ENCODE results near the gene PGC.

The PGC gene

DNA sequence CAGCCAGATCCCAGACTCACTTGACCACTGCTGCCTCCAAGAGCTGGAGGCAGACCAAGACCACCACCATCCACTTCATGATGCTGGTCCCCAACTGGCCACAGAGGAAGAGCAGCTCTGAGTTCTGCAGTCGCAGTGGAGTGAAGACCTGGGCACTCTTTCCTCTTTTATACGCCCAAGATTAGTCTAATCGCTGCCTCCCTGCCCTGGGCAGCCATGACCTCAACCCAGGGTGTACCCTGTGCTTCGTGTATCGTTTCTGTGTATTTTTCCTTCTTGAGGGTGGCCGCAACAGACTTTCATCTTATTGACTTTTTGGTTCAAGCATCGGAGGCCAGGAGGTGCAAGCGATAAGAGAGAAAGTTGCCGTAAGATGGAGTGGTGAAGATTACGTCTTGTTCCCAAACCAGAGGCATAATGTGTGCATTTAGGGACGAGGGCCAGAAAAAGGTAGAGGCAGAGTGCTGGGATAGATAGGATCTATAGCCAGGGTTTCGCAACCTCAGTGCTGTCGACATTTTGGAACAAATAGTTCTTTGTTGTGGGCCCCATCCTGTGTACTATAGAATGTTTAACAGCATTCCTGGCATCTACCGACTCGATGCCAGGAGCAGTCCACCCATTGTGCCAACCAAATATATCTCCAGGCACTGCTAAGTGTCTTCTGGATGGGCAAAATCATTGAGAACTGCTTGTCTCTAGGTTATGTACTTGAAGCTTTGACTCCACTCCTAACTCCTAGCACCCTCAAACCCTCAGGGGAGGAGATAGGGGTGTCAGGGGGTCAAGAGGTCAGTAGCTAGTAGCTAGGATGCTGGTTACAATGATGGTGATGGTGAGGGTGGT is at the start of gene PGC:
TSS of gene PGC (minus strand) at position 142 of the 846 bp plus-strand sequence. CDS start at position 79, 63 bp downstream.
- H3K4me2 ChIP-seq (ENCODE audit: low read length), result no peak within 1 kb of the TSS
- no peak for TF ChIP-seq EZH2phosphoT487 (IDR thresholded peaks at IDR 0.05; ENCODE audit: low read depth)
- TF ChIP-seq, protein P1, sequence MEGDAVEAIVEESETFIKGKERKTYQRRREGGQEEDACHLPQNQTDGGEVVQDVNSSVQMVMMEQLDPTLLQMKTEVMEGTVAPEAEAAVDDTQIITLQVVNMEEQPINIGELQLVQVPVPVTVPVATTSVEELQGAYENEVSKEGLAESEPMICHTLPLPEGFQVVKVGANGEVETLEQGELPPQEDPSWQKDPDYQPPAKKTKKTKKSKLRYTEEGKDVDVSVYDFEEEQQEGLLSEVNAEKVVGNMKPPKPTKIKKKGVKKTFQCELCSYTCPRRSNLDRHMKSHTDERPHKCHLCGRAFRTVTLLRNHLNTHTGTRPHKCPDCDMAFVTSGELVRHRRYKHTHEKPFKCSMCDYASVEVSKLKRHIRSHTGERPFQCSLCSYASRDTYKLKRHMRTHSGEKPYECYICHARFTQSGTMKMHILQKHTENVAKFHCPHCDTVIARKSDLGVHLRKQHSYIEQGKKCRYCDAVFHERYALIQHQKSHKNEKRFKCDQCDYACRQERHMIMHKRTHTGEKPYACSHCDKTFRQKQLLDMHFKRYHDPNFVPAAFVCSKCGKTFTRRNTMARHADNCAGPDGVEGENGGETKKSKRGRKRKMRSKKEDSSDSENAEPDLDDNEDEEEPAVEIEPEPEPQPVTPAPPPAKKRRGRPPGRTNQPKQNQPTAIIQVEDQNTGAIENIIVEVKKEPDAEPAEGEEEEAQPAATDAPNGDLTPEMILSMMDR (IDR thresholded peaks at IDR 0.05; ENCODE audit: low read depth, low read length), result no peak
- no peak within 1 kb of the TSS for H3K4me3 ChIP-seq (ENCODE audit: low read length)
- no peak within 1 kb of the TSS for H2AFZ ChIP-seq (ENCODE audit: low read depth, low read length)
- H3K27me3 ChIP-seq (ENCODE audit: low read depth, low read length), result no peaks in the 10 kb centered on the region
- H3K9ac ChIP-seq (ENCODE audit: low read length), result no peak within 1 kb of the TSS
- H3K36me3 ChIP-seq (replicated peaks; ENCODE audit: low read depth, low read length), result no peaks in the 10 kb centered on the region
- H3K4me1 ChIP-seq (ENCODE audit: low read length), result no peaks in the 10 kb centered on the region
- H4K20me1 ChIP-seq (ENCODE audit: insufficient read depth, low read length), result no peaks in the 10 kb centered on the region
- no peak within 1 kb of the TSS for H3K27ac ChIP-seq (ENCODE audit: low read length)
- no peaks in the 10 kb centered on the region for H3K79me2 ChIP-seq (ENCODE audit: low read length)
- H3K9me3 ChIP-seq (ENCODE audit: insufficient read depth, low read length), result no peaks in the 10 kb centered on the region

DNA sequence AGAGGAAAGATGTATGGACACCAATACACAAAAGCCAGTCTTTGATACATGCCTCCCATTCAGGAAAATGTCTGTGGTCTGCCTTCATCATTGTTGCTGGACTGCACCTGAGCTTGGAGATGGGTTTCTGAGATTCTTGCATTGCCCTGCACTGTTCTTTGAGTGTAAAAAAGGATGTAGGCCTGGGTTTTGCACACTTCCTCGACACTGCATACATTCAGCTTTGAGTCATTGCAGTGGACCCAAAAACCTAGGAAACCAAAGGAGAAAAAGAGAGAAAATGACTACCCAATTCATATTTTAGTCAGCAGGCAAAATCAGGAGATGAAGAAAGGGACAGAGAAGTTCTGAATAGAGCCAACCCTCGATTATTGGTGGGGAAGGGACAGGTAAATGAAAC is 49.3 kb upstream of the PGC start:
- peaks cover 33% of the 10 kb centered on the region for H3K36me3 ChIP-seq (replicated peaks; ENCODE audit: low read depth, low read length)
- H4K20me1 ChIP-seq (ENCODE audit: insufficient read depth, low read length), result no peaks in the 10 kb centered on the region
- no peaks in the 10 kb centered on the region for H3K9me3 ChIP-seq (ENCODE audit: insufficient read depth, low read length)
- H3K79me2 ChIP-seq (ENCODE audit: low read length), result no peaks in the 10 kb centered on the region
- H3K4me1 ChIP-seq (ENCODE audit: low read length), result no peaks in the 10 kb centered on the region
- no peak overlapping the region for H3K9ac ChIP-seq (ENCODE audit: low read length)
- no peak for TF ChIP-seq EZH2phosphoT487 (IDR thresholded peaks at IDR 0.05; ENCODE audit: low read depth)
- TF ChIP-seq, protein P1 (IDR thresholded peaks at IDR 0.05; ENCODE audit: low read depth, low read length), result no peak
- no peak overlapping the region for H2AFZ ChIP-seq (ENCODE audit: low read depth, low read length)
- no peaks in the 10 kb centered on the region for H3K27me3 ChIP-seq (ENCODE audit: low read depth, low read length)
- no peak overlapping the region for H3K4me3 ChIP-seq (ENCODE audit: low read length)
- no peak overlapping the region for H3K4me2 ChIP-seq (ENCODE audit: low read length)
- H3K27ac ChIP-seq (ENCODE audit: low read length), result no peak overlapping the region

DNA sequence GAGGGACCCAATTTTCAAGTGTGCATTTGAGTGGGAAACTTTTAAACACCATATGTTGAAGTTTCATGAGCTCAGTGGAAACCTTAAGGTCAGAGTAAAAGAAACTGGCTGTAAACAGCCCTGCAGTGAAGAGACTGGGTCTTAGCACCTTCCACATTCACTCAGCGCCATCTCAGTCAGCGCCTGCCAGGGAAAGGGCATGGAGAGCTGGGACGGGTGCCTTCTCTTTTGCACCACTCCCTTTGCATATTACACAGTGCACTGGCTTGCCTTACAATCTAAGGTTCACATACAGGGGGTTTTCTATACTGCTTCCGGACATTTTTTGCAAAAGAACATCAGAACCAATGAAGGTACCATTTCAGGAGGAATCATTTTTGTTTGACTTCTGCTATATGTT is 44.8 kb upstream of the PGC start:
- Histone ChIP-seq H4K20me1 (ENCODE audit: insufficient read depth, low read length) (no peaks in the 10 kb centered on the region), H3K79me2 (ENCODE audit: low read length) (peaks cover 29% of the 10 kb centered on the region), H3K36me3 (replicated peaks; ENCODE audit: low read depth, low read length) (peaks cover 52% of the 10 kb centered on the region), H3K4me2 (ENCODE audit: low read length) (no peak overlapping the region), H3K27me3 (ENCODE audit: low read depth, low read length) (no peaks in the 10 kb centered on the region), H3K9me3 (ENCODE audit: insufficient read depth, low read length) (no peaks in the 10 kb centered on the region), H2AFZ (ENCODE audit: low read depth, low read length) (no peak overlapping the region), H3K4me1 (ENCODE audit: low read length) (0 out of 2 replicates have a peak, but pooled peaks cover 2% of the 10 kb centered on the region), H3K27ac (ENCODE audit: low read length) (no peak overlapping the region), H3K4me3 (ENCODE audit: low read length) (no peak overlapping the region), H3K9ac (ENCODE audit: low read length) (no peak overlapping the region)
- TF ChIP-seq EZH2phosphoT487 (IDR thresholded peaks at IDR 0.05; ENCODE audit: low read depth), result no peak
- TF ChIP-seq, protein P1 (IDR thresholded peaks at IDR 0.05; ENCODE audit: low read depth, low read length), result no peak

DNA sequence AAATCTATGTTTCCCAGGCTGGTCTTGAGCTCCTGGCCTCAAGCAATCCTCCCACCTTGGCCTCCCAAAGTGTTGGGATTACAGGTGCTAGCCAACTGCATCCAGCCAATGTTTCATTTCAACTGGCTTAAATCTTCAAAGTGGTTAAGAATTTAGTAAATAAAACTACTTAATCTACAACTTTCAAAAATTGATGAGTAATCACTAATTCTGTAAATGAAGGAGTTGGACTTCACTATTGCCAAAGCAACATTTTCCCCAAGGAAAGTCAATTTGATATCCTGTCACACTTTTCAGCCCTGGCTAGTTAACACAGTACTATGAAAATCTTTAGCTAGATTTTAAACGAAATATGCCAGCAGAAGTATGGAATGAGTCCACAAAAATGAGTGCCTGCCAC is 44.1 kb upstream of the PGC start:
- Histone ChIP-seq H3K27me3 (ENCODE audit: low read depth, low read length) (no peaks in the 10 kb centered on the region), H3K9me3 (ENCODE audit: insufficient read depth, low read length) (no peaks in the 10 kb centered on the region), H4K20me1 (ENCODE audit: insufficient read depth, low read length) (no peaks in the 10 kb centered on the region), H3K4me2 (ENCODE audit: low read length) (no peak overlapping the region), H3K79me2 (ENCODE audit: low read length) (peaks cover 29% of the 10 kb centered on the region), H3K27ac (ENCODE audit: low read length) (no peak overlapping the region), H2AFZ (ENCODE audit: low read depth, low read length) (no peak overlapping the region), H3K36me3 (replicated peaks; ENCODE audit: low read depth, low read length) (peaks cover 49% of the 10 kb centered on the region), H3K4me1 (ENCODE audit: low read length) (0 out of 2 replicates have a peak, but pooled peaks cover 2% of the 10 kb centered on the region), H3K9ac (ENCODE audit: low read length) (no peak overlapping the region), H3K4me3 (ENCODE audit: low read length) (no peak overlapping the region)
- TF ChIP-seq, protein P1 (IDR thresholded peaks at IDR 0.05; ENCODE audit: low read depth, low read length), result no peak
- no peak for TF ChIP-seq EZH2phosphoT487 (IDR thresholded peaks at IDR 0.05; ENCODE audit: low read depth)
